Measurements from ENCODE around the gene ALDH7A1.

ALDH7A1 gene

GRCh38 chr5:126534553-126534952 lies 60.5 kb downstream of the ALDH7A1 start:
- no peak overlapping the region for H3K4me3 ChIP-seq (ENCODE audit: low read depth in 1 of 2, low read length in 1 of 2)
- TF ChIP-seq CTCF (IDR thresholded peaks at IDR 0.05), result no peak
- H3K36me3 ChIP-seq, result no peaks in the 10 kb centered on the region
- H3K27me3 ChIP-seq, result no peaks in the 10 kb centered on the region
- H3K4me1 ChIP-seq (ENCODE audit: control insufficient read depth in 1 of 2, insufficient read depth in 1 of 2, low read depth in 1 of 2, low read length in 1 of 2), result no peaks in the 10 kb centered on the region
- H3K9me3 ChIP-seq, result no peaks in the 10 kb centered on the region
- H3K27ac ChIP-seq, result no peak overlapping the region

GRCh38 chr5:126531543-126532120 lies 63.4 kb downstream of the ALDH7A1 start:
- Histone ChIP-seq H3K27ac (no peak overlapping the region), H3K4me3 (ENCODE audit: low read depth in 1 of 2, low read length in 1 of 2) (no peak overlapping the region), H3K36me3 (no peaks in the 10 kb centered on the region), H3K4me1 (ENCODE audit: control insufficient read depth in 1 of 2, insufficient read depth in 1 of 2, low read depth in 1 of 2, low read length in 1 of 2) (no peaks in the 10 kb centered on the region), H3K27me3 (no peaks in the 10 kb centered on the region), H3K9me3 (no peaks in the 10 kb centered on the region)
- no peak for TF ChIP-seq CTCF (IDR thresholded peaks at IDR 0.05)

- Histone ChIP-seq H3K4me1 (ENCODE audit: control insufficient read depth in 1 of 2, insufficient read depth in 1 of 2, low read depth in 1 of 2, low read length in 1 of 2) (no peaks in the 10 kb centered on the region), H3K4me3 (ENCODE audit: low read depth in 1 of 2, low read length in 1 of 2) (no peak overlapping the region), H3K9me3 (no peaks in the 10 kb centered on the region), H3K36me3 (no peaks in the 10 kb centered on the region), H3K27ac (no peak overlapping the region), H3K27me3 (no peaks in the 10 kb centered on the region)
- no peak for TF ChIP-seq CTCF (IDR thresholded peaks at IDR 0.05)
Observed at GRCh38 chr5:126527892-126528291, 67.1 kb downstream of the ALDH7A1 start.

- Histone ChIP-seq H3K9me3 (no peaks in the 10 kb centered on the region), H3K27ac (no peak overlapping the region), H3K27me3 (no peaks in the 10 kb centered on the region), H3K4me1 (ENCODE audit: control insufficient read depth in 1 of 2, insufficient read depth in 1 of 2, low read depth in 1 of 2, low read length in 1 of 2) (no peaks in the 10 kb centered on the region), H3K36me3 (no peaks in the 10 kb centered on the region), H3K4me3 (ENCODE audit: low read depth in 1 of 2, low read length in 1 of 2) (no peak overlapping the region)
- TF ChIP-seq CTCF (IDR thresholded peaks at IDR 0.05), result no peak
Observed at GRCh38 chr5:126527158-126527557, 67.9 kb downstream of the ALDH7A1 start.

GRCh38 chr5:126526493-126526892 lies 68.5 kb downstream of the ALDH7A1 start:
- H3K9me3 ChIP-seq, result no peaks in the 10 kb centered on the region
- H3K36me3 ChIP-seq, result no peaks in the 10 kb centered on the region
- H3K27me3 ChIP-seq, result no peaks in the 10 kb centered on the region
- TF ChIP-seq CTCF (IDR thresholded peaks at IDR 0.05), result no peak
- no peaks in the 10 kb centered on the region for H3K4me1 ChIP-seq (ENCODE audit: control insufficient read depth in 1 of 2, insufficient read depth in 1 of 2, low read depth in 1 of 2, low read length in 1 of 2)
- H3K4me3 ChIP-seq (ENCODE audit: low read depth in 1 of 2, low read length in 1 of 2), result no peak overlapping the region
- H3K27ac ChIP-seq, result no peak overlapping the region
